K562 (cell line): ENCODE data around the gene FOXRED2. TPM values are rescaled to one million over a fixed set of nuclear protein-coding genes. Genes with fewer than 3 reads are reported as not detected.
"Not testable (repeated sequence)": the region's sequence is repeated elsewhere in the genome, so short reads cannot be mapped to it uniquely, and the experiment has no call there.

Source experiments
- ATAC-seq: fragments of 200-7000 bp; cut with Tn5 transposase; 3 replicates; pipeline ENCODE4 v1.9.1; 2020; ENCODE audit warnings: moderate library complexity
- BruUV-seq: library from RNA; stranded (reverse); fragments of 400-500 nt; replicated peaks from 2 replicates; lab custom pipeline; 2021; lab: Mats Ljungman, UMichigan
- CTCF ChIA-PET: fragments of 300-600 bp; formaldehyde crosslinking; extraction: SDS; loops from one replicate; lab custom pipeline; 2021; ENCODE audit warnings: low intra/inter-chr PET ratio; lab: Yijun Ruan, JAX
- POLR2A ChIA-PET: fragments of 300-600, 350-650 bp; sonication (Branson Sonifier 250); formaldehyde crosslinking; extraction: SDS; loops from one replicate; lab custom pipeline; 2021; ENCODE audit warnings: antibody characterized with exemption, inconsistent platforms; lab: Yijun Ruan, JAX
- DNase-seq, 4 experiments: peaks; one replicate each; pipeline versions ENCODE4 v3.0.0 to v3.0.0-alpha.2; 2011 to 2018; ENCODE audit warnings: low spot score in 3 of 4, mixed read lengths in 3 of 4; ENCODE audit errors: extremely low read depth in 1 of 4
- FAIRE-seq: peaks from 2 replicates; lab custom pipeline; 2011; peaks lifted over from hg19 to GRCh38; lab: Jason Lieb, UNC
- H2AFZ ChIP-seq: 2 replicates; pipeline ENCODE4 v1.6.0; 2011; ENCODE audit warnings: low read depth, low read length, control low read depth, inconsistent platforms
- H3K27ac ChIP-seq: fragments of 200-600 bp; 3 replicates; pipeline ENCODE4 v1.8.0; 2011; ENCODE audit warnings: low read depth, mild to moderate bottlenecking, control low read depth, inconsistent platforms, low read length, moderate library complexity, mixed read lengths; ENCODE audit errors: extremely low read depth
- H3K27me3 ChIP-seq, 2 experiments: fragments of 300-600 bp in 1 of 2; 2 replicates in 1 of 2; 3 replicates in 1 of 2; pipeline versions ENCODE4 v1.6.0 to v1.8.0; 2011; ENCODE audit warnings: inconsistent platforms in 2 of 2, low read length in 2 of 2, mild to moderate bottlenecking in 1 of 2, mixed read lengths in 1 of 2, moderate library complexity in 1 of 2; ENCODE audit not compliant: control insufficient read depth in 2 of 2, insufficient read depth in 2 of 2
- H3K36me3 ChIP-seq: fragments of 300-600 bp; 3 replicates; pipeline ENCODE4 v1.8.0; 2011; ENCODE audit warnings: mild to moderate bottlenecking, low read length, inconsistent platforms; ENCODE audit not compliant: control insufficient read depth, insufficient read depth
- H3K4me1 ChIP-seq, 2 experiments: fragments of 200-600 bp in 1 of 2; replicated peaks in 1 of 2; 2 replicates in 1 of 2; 3 replicates in 1 of 2; pipeline versions ENCODE4 v1.5.1 to v1.8.0; 2011; ENCODE audit warnings: inconsistent platforms in 2 of 2, low read length in 2 of 2, mild to moderate bottlenecking in 1 of 2, mixed read lengths in 1 of 2, moderate library complexity in 1 of 2; ENCODE audit not compliant: control insufficient read depth in 2 of 2, insufficient read depth in 2 of 2
- H3K4me2 ChIP-seq: 2 replicates; pipeline ENCODE4 v1.6.1; 2011; ENCODE audit warnings: low read length, control low read depth, inconsistent platforms, mixed read lengths; ENCODE audit not compliant: insufficient read depth
- H3K4me3 ChIP-seq: fragments of 200-600 bp; sonication (generic), shearing (Covaris generic); 2 replicates; pipeline ENCODE4 v1.5.1; 2016; ENCODE audit warnings: control low read depth, inconsistent platforms
- H3K79me2 ChIP-seq: fragments of 200-600 bp; 3 replicates; pipeline ENCODE4 v1.8.0; 2011; ENCODE audit warnings: low read length, inconsistent platforms; ENCODE audit not compliant: control insufficient read depth, insufficient read depth
- H3K9ac ChIP-seq, 2 experiments: 2 replicates each; pipeline versions ENCODE4 v1.6.0 to v1.6.1; 2011; ENCODE audit warnings: low read depth in 2 of 2, low read length in 2 of 2, control low read depth in 1 of 2, inconsistent platforms in 1 of 2, mild to moderate bottlenecking in 1 of 2, mixed read lengths in 1 of 2; ENCODE audit not compliant: insufficient read depth in 1 of 2
- H3K9me1 ChIP-seq: one replicate; pipeline ENCODE4 v1.6.0; 2011; ENCODE audit warnings: inconsistent platforms, mild to moderate bottlenecking, low read length, moderate library complexity; ENCODE audit not compliant: control insufficient read depth, insufficient read depth
- H3K9me3 ChIP-seq: replicated peaks from 2 replicates; pipeline ENCODE4 v1.5.1; 2011; ENCODE audit warnings: low read depth, low read length, inconsistent platforms; ENCODE audit not compliant: control insufficient read depth, insufficient read depth
- H4K20me1 ChIP-seq: replicated peaks from 2 replicates; pipeline ENCODE4 v1.6.1; 2011; ENCODE audit warnings: low read length, inconsistent platforms, mixed read lengths; ENCODE audit not compliant: control insufficient read depth, insufficient read depth
- ARID1B ChIP-seq: fragments of 450-650 bp; IDR thresholded peaks from 2 replicates; pipeline ENCODE4 v1.6.1; 2016; ENCODE audit warnings: antibody characterized with exemption, mild to moderate bottlenecking, inconsistent platforms
- BRF2 ChIP-seq: IDR thresholded peaks from 3 replicates; pipeline ENCODE4 v1.6.1; 2011; ENCODE audit warnings: borderline replicate concordance, mild to moderate bottlenecking; ENCODE audit not compliant: insufficient read length, insufficient read depth
- FIP1L1 ChIP-seq: fragments of 200-400 bp; formaldehyde crosslinking; IDR thresholded peaks from 2 replicates; pipeline ENCODE4 v1.6.1; 2018; ENCODE audit warnings: mild to moderate bottlenecking, low read depth, low read length; ENCODE audit not compliant: poor library complexity, severe bottlenecking
- KDM5B ChIP-seq: fragments of 200-600 bp; sonication (generic); IDR thresholded peaks from 2 replicates; pipeline ENCODE4 v1.6.1; 2012; ENCODE audit warnings: low read depth, mild to moderate bottlenecking, moderate library complexity, low read length, control low read depth, inconsistent platforms; ENCODE audit not compliant: insufficient replicate concordance
- MXI1 ChIP-seq: IDR thresholded peaks from 2 replicates; pipeline ENCODE4 v1.6.1; 2011; ENCODE audit warnings: low read depth, mild to moderate bottlenecking, improper control_type of control experiment, low read length
- NFIC ChIP-seq: fragments of 450-650 bp; IDR thresholded peaks from 2 replicates; pipeline ENCODE4 v1.6.1; 2017; ENCODE audit warnings: mild to moderate bottlenecking, inconsistent platforms
- POLR3A ChIP-seq: IDR thresholded peaks from 2 replicates; pipeline ENCODE4 v1.6.1; 2011; ENCODE audit warnings: borderline replicate concordance, mild to moderate bottlenecking, moderate library complexity; ENCODE audit not compliant: insufficient read length, insufficient read depth; ENCODE audit errors: extremely low read depth
- SPI1 ChIP-seq: IDR thresholded peaks from 2 replicates; pipeline ENCODE4 v1.6.1; 2011; ENCODE audit warnings: low read depth, low read length, control low read depth, borderline replicate concordance
- ZKSCAN1 ChIP-seq: fragments of 150-350 bp; IDR thresholded peaks from 2 replicates; pipeline ENCODE4 v1.6.1; 2016; ENCODE audit warnings: low read depth, low read length
- WGBS: fragments of 100-300 bp; shearing (Covaris generic); methylation state at CpG from one replicate; pipeline ENCODE4 v1.1.6; 2016; ENCODE audit warnings: low coverage, mixed read lengths; ENCODE audit not compliant: insufficient coverage; ENCODE audit errors: missing lambda C conversion rate; 5-methylcytosine and 5-hydroxymethylcytosine counted together
- in situ Hi-C: fragments of 300-500 bp; cut with MboI; formaldehyde crosslinking; loops from 4 replicates; pipeline ENCODE4 v1.15.0; 2018; ENCODE audit warnings: inconsistent platforms, mixed read lengths
- intact Hi-C: fragments of 100-400 bp; cut with micrococcal nuclease; formaldehyde crosslinking; loops from 2 replicates; pipeline ENCODE4 v1.14.2; 2022
- polyA plus RNA-seq, 8 experiments: library from polyadenylated mRNA; depleted of rRNA in 4 of 8; stranded (reverse) in 5 of 8; unstranded in 3 of 8; fragments of >200 nt; fragmentation: Nextera tagmentation in 2 of 8; fragmentation: Illumina TruSeq in 1 of 8; extraction: Ambion mirVana in 2 of 8; extraction: Trizol in 1 of 8; gene quantifications; 2 replicates each; pipeline versions ENCODE4 v1.2.1 to v1.2.3, GENCODE V29; 2011 to 2014; ENCODE audit warnings: inconsistent platforms in 1 of 8, missing spikeins in 1 of 8
- total RNA-seq, 7 experiments: library from RNA; depleted of rRNA in 6 of 7; stranded (reverse); fragments of >200 nt in 6 of 7; fragmentation: Illumina TruSeq in 2 of 7; extraction: Trizol in 2 of 7; gene quantifications; 2 replicates each; pipeline versions ENCODE4 v1.2.1 to v1.2.3, GENCODE V29; 2011 to 2021; ENCODE audit warnings: low replicate concordance in 1 of 7
- TF ChIP-seq, protein P1 (sequence below): fragments of 250-450 bp; sonication (Bioruptor Pico); IDR thresholded peaks from 2 replicates; pipeline ENCODE4 v1.6.1; 2021; ENCODE audit warnings: mild to moderate bottlenecking

Gene FOXRED2
- total and polyA plus RNA-seq, 9 of the 15 experiments (the other 6 are each of a cell fraction or from before 2014, with no cell fraction given): 2.8 to 48.4 (median 7.8) TPM

- H3K27me3 ChIP-seq, H3K36me3 ChIP-seq, H3K79me2 ChIP-seq, in situ Hi-C loops, H3K27ac ChIP-seq, DNase-seq, BruUV-seq, H3K9ac ChIP-seq, FAIRE-seq, H3K9me3 ChIP-seq, H3K4me2 ChIP-seq, H2AFZ ChIP-seq, H3K9me1 ChIP-seq, H3K4me3 ChIP-seq, H4K20me1 ChIP-seq, CTCF ChIA-PET, ATAC-seq: not testable (repeated sequence)
- 93% methylated on average over 3 of the region's 5 CpGs for WGBS
- TF ChIP-seq SPI1: peak; percentile 54
- POLR2A ChIA-PET: interaction anchor here (1.1 kb wide), 1 partner anchor 12 kb away, joined by 4 read pairs; no protein-coding TSS in a partner anchor
- H3K4me1 ChIP-seq: peaks cover 24 to 37% of the 10 kb centered on the region in 2 experiments
- intact Hi-C loops: loop anchor here (10.0 kb wide), 1 partner anchor 68 kb away; the partner anchor contains the start of gene MYH9
These were observed 53.7 kb downstream of the FOXRED2 start for GRCh38 chr22:36452978-36453607.

DNA sequence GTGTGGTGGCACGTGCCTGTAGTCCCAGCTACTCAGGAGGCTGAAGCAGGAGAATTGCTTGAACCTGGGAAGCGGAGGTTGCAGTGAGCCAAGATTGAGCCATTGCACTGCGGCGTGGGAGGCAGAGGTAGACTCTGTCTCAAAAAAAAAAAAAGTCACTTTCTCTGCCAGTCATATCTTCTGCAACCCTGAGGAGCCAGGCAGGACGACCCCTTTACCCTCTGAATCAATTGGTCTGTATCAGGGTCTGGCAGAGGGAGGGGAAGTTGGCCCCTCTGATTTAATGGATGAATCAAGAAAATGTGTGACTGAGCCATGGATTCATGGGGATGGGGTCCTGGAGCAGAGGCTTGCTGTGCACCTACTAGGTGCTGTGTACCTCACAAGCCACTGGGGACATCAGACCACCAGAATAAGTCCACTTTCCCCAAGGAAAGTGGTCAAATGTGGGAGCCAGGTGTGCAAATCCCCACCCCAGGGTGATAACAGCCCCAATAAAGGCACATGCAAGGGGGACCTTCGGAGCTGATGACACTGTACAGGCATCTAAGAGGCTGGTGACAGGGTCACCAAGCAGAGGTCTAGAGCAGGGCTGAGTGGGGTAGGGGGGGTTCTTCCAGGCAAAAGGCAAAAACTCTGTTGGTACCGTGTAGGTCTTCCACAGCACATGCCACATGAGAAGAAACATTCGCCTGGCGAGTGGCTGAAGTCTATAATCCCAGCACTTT, 54.4 kb downstream of the FOXRED2 start:
- H3K27ac ChIP-seq: no peak overlapping the region; the same call in none of the 3 replicates
- H3K27me3 ChIP-seq: no peaks in the 10 kb centered on the region
- in situ Hi-C loops: no loop called here
- no peak overlapping the region for H3K9ac ChIP-seq
- DNase-seq (no peak), FAIRE-seq (no peak), ATAC-seq (no peak)
- CTCF ChIA-PET: no interaction called here
- H3K9me1 ChIP-seq: no peaks in the 10 kb centered on the region
- no peaks in the 10 kb centered on the region for H3K79me2 ChIP-seq
- H3K4me2 ChIP-seq: 0 out of 2 replicates have a peak overlapping the region, but pooled peaks have one; percentile 61
- H3K9me3 ChIP-seq: no peaks in the 10 kb centered on the region
- no peaks in the 10 kb centered on the region for H4K20me1 ChIP-seq
- intact Hi-C loops: loop anchor here (10.0 kb wide), 1 partner anchor 68 kb away; the partner anchor contains the start of gene MYH9
- H3K36me3 ChIP-seq: no peaks in the 10 kb centered on the region
- WGBS: 63% methylated on average over 9 of the region's 9 CpGs
- H3K4me1 ChIP-seq: peaks cover 17 to 32% of the 10 kb centered on the region in 2 experiments; a peak in 4 of 5 replicates
- BruUV-seq: no TSS peak
- no peak overlapping the region for H3K4me3 ChIP-seq
- POLR2A ChIA-PET: interaction anchor here (0.6 to 1.3 kb wide), 4 partner anchors 15 to 124 kb away, joined by 3 to 4 read pairs (median 3); partner anchors contain the start of gene MYH9
- H2AFZ ChIP-seq: no peak overlapping the region
- peak; percentile 1 for TF ChIP-seq KDM5B
- no peak for TF ChIP-seq FIP1L1
- TF ChIP-seq MXI1: no peak
- TF ChIP-seq, protein P1, sequence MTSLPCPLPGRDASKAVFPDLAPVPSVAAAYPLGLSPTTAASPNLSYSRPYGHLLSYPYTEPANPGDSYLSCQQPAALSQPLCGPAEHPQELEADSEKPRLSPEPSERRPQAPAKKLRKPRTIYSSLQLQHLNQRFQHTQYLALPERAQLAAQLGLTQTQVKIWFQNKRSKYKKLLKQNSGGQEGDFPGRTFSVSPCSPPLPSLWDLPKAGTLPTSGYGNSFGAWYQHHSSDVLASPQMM: no peak
- TF ChIP-seq ARID1B: 0 out of 2 replicates have a peak, but pooled peaks have one; percentile 2
- TF ChIP-seq POLR3A: peak; percentile 13
- 0 out of 2 replicates have a peak, but pooled peaks have one; percentile 2 for TF ChIP-seq NFIC
- TF ChIP-seq BRF2: no peak
- TF ChIP-seq ZKSCAN1: peak; percentile 91
